Measurements from ENCODE around the gene PTPN1.
A peak's percentile ranks its signal among the peaks of the same experiment; 100 is the strongest.
"Not testable (repeated sequence)": the region's sequence is repeated elsewhere in the genome, so short reads cannot be mapped to it uniquely, and the experiment has no call there.

PTPN1 gene

GRCh38 chr20:50482396-50482981, 27.7 kb upstream of the PTPN1 start:
- DNase-seq, result peak in 1 of 5 donors; percentile 22

GRCh38 chr20:50484271-50484976, 25.8 kb upstream of the PTPN1 start:
- no peak for DNase-seq

GRCh38 chr20:50487397-50487796, 22.8 kb upstream of the PTPN1 start:
- no peak for DNase-seq

- DNase-seq, result no peak
Observed at GRCh38 chr20:50488236-50488806, 21.9 kb upstream of the PTPN1 start.

- no peak for DNase-seq
Observed at GRCh38 chr20:50491168-50491567, 19.0 kb upstream of the PTPN1 start.

GRCh38 chr20:50491926-50492634, 18.1 kb upstream of the PTPN1 start:
- no peak for DNase-seq

- DNase-seq, result no peak
Observed at GRCh38 chr20:50493881-50494253, 16.3 kb upstream of the PTPN1 start.

GRCh38 chr20:50494428-50494827, 15.8 kb upstream of the PTPN1 start:
- no peak for DNase-seq

GRCh38 chr20:50496773-50497385, 13.3 kb upstream of the PTPN1 start:
- DNase-seq, result no peak

GRCh38 chr20:50498071-50498776, 12.0 kb upstream of the PTPN1 start:
- no peak for DNase-seq

- no peak for DNase-seq
Observed at GRCh38 chr20:50499938-50500337, 10.2 kb upstream of the PTPN1 start.

GRCh38 chr20:50501972-50502745, 8.0 kb upstream of the PTPN1 start:
- no peak for DNase-seq

- DNase-seq, result no peak
Observed at GRCh38 chr20:50504231-50504823, 5.9 kb upstream of the PTPN1 start.

- no peak for DNase-seq
Observed at GRCh38 chr20:50506270-50506579, 4.0 kb upstream of the PTPN1 start.

- DNase-seq, result not testable (repeated sequence)
Observed at GRCh38 chr20:50507745-50508144, 2.4 kb upstream of the PTPN1 start.

- no peak for DNase-seq
Observed at GRCh38 chr20:50508171-50508755, 1.9 kb upstream of the PTPN1 start.

GRCh38 chr20:50510706-50511542, 741 bp downstream of the PTPN1 start:
- peak in 1 of 5 donors; percentile 16 for DNase-seq

GRCh38 chr20:50512323-50512722, 2.1 kb downstream of the PTPN1 start:
- no peak for DNase-seq

- DNase-seq, result peak in 1 of 5 donors; percentile 42
Observed at GRCh38 chr20:50513169-50514034, 3.2 kb downstream of the PTPN1 start.
